HG02884 (cell line): ENCODE measurements around the gene SERINC2.
"Not testable (repeated sequence)": the region's sequence is repeated elsewhere in the genome, so short reads cannot be mapped to it uniquely, and the experiment has no call there.

Experiments
- ATAC-seq: cut with Tn5 transposase; IDR thresholded peaks from one replicate; pipeline ENCODE4 v1.9.1; 2021; ENCODE audit warnings: mild to moderate bottlenecking, moderate library complexity; ENCODE audit not compliant: unreplicated experiment

SERINC2 gene

DNA sequence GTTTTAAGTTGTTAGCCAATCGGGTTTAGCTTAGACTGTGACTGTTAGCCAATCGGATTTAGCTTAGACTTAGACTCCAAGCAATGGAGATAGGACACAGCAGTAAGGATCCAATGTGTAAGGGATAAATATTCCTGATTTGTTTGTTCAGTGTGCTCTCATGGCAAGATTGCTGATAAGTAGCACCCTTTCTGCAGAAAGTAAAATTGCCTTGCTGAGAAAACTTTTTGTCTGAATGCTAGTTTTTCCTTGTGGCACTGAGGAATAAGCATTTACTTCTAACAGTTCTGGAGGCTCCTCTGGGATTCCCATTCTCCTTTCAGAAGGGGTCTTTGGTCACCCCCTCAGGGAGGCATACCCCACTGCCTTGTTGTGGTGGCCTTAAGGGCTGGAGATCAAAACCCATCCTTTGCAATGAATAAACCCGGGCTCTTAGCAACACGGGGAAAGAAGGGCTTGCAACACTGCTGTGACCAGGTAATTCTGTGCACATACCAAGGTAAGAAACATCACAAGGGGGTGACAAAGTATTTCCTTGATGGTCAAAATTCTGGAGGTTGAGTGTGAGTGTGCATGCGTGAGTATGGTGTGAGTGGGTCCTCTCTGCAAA, 45.4 kb downstream of the SERINC2 start:
- no peak for ATAC-seq

DNA sequence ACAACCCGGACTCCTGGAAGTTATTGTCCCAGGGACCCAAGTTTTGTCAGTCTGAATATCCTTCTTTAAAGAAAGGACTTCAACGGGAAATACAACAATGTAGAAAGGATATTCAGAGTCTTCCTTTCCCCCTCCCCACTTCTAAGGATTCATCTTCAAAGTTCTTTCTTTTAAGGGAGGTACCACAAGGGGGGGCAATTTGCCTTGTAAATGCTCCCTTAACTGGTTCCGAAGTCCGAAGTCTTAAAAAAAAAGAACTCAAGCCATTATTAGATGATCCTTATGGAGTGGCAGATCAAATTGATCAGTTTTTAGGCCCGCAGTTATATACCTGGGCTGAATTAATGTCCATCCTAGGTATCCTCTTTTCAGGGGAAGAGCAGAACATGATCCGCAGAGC, 47.0 kb downstream of the SERINC2 start:
- no peak for ATAC-seq

DNA sequence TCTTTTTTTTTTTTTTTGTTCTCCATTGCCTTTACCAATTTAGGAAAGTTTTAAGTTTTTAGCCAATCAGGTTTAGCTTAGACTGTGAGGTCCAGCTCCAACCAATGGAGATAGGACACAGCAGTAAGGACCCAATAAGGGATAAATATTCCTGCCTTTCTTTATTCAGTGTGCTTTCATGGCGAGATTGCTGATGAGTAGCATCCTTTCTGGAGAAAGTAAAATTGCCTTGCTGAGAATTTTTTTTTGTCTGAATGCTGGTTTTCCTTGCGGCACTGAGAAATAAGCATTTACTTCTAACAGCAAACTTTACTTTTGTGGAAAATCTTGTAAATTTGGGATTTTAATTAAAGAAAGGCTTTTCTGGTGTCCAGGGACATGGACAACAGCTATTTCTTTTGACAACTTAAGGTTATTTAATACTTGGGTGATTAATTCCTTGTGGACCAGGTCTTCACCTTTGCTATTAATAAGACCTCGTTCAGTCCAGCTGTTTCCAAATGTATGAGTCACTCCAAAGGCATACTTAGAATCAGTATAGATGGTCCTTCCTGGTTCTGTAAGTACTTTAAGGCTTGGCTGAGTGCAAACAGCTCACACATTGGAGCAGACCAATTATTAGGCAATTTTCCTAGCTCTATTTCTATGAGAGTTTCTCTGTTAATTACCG, 54.1 kb downstream of the SERINC2 start:
- no peak for ATAC-seq

DNA sequence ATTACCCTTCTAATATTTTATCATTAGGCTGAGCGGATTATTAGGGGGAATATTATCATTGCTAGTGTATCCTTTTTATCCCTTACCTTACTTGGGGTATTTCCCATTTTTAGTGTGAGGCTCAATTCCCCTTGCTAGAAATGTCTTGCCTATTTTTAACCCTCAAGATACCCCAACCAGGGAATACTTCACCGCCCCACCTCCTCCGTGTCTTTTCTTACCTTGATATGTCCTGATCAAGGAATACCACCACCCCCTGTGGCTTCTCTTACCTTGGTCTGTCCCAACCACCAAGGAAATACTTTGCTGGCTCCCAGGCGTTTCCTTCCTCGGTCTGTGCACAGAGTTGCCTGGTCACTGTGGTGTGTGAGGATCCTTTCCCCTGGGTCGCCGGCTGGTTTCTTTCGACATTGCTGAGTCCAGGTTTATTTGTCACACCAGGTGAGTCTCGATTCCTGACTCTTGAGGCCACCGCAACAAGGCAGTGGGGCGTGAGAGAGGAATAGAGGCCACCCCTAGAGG, 57.8 kb downstream of the SERINC2 start:
- ATAC-seq: no peak

DNA sequence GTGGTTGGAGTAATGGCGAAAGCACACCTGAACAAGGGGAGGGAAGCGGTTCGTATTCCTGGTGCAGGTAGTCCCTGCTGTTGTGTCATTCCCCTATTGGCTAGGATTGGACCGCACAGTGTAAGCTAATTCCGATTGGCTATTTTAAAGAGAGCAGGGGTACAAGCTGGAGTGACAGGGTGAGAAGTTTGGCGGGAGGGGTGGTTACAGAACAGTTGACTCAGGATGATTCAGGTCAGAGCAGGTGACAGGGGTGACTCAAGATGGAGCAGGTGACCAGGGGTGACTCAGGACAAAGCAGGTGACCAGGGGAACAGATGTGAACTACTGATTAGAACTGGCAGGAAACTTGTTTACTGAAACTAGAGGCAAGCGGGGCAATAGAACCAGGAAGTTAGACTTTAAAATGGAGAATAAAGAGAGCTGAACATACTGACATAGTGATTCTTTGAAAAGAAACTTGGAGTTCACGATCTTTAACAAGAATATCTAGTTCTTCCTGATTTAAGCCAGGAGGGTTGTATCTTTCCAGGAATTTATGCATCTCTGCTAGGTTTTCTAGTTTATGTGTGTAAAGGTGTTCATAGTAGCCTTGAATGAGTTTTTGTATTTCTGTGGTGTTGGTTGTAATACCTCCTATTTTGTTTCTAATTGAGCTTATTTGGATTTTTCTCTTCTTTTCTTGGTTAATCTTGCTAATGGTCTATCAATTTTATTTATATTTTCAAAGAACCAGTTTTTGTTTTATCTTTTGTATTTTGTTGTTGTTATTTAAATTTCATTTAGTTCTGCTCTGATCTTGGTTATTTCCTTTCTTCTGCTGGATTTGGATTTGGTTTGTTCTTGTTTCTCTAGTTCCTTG, 58.7 kb downstream of the SERINC2 start:
- not testable (repeated sequence) for ATAC-seq

DNA sequence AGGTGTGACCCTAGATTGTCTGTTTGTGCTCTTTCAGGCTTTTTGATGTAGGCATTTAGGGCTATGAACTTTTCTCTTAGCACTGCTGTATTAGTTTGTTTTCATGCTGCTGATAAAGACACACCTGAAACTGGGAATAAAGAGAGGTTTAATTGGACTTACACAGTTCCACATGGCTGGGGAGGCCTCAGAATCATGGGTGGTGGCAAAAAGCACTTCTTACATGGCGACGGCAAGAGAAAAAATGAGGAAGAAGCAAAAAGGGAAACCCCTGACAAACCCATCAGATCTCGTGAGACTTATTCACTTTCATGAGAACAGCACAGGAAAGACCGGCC, 59.3 kb downstream of the SERINC2 start:
- ATAC-seq: not testable (repeated sequence)

DNA sequence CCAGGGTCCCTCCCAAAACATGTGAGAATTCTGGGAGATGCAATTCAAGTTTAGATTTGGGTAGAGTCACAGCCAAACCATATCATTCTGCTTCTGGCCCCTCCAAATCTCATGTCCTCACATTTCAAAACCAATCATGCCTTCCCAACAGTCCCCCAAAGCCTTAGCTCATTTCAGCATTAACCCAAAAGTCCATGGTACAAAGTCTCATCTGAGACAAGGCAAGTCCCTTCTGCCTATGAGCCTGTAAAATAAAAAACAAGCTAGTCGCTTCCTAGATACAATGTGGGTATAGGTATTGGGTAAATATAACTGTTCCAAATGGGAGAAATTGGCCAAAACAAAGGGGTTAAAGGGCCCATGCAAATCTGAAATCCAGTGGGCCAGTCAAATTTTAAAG, 59.7 kb downstream of the SERINC2 start:
- ATAC-seq: not testable (repeated sequence)

DNA sequence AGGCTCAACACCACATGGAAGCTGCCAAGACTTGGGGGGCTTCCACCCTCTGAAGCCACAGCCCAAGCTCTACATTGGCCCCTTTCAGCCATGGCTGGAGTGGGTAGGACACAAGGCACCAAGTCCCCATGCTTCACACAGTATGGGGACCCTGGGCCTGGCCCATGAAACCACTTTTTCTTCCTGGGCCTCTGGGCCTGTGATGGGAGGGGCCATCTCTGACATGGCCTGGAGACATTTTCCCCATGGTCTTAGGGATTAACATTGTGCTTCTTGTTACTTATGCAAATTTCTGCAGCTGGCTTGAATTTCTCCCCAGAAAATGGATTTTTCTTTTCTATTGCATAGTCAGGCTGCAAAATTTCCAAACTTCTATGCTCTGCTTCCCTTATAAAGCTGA, 60.5 kb downstream of the SERINC2 start:
- ATAC-seq: not testable (repeated sequence)

DNA sequence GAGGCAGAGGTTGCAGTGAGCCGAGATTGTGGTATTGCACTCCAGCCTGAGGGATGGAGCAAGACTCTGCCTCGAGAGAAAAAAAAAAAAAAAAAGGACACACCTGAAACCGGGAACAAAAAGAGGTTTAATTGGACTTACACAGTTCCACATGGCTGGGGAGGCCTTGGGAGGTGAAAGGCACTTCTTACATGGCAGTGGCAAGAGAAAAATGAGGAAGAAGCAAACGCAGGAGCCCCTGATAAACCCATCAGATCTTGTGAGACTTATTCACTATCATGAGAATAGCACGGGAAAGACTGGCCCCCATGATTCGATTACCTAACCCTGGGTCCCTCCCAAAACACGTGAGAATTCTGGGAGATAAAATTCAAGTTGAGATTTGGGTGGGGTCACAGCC, 61.6 kb downstream of the SERINC2 start:
- ATAC-seq: not testable (repeated sequence)

DNA sequence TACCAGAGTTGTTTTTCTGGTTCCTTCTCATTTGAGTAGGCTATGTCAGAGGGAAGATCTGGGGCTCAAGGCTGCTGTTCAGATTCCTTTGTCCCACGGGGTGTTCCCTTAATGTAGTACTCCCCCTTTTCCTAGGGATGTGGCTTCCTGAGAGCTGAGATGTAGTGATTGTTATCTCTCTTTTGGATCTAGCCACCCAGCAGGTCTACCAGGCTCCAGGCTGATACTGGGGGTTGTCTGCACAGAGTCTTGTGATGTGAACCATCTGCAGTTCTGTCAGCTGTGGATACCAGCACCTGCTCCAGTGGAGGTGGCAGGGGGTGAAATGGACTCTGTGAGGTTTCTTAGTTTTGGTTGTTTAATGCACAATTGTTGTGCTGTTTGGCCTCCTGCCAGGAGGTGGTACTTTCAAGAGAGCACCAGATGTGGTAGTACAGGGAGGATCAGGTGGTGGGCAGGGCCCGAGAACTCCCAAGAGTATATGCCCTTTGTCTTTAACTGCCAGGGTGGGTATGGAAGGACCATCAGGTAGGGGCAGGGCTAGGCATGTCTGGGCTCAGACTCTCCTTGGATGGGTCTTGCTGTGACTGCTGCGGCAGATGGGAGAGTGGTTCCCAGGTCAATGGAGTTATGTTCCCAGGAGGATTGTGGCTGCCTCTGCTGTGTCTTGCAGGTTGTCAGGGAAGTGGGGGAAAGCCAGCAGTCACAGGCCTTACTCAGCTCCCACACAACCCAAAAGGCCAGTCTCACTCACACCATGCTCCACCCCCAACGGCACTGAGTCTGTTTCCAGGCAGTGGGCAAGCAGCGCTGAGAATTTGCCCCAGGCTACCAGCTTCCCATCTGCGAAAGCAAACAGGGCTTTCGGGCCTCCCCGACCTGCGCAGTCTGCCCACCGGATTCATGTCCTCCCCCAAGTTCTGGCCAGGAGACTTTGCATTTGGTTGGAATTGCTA, 64.2 kb downstream of the SERINC2 start:
- ATAC-seq: no peak

DNA sequence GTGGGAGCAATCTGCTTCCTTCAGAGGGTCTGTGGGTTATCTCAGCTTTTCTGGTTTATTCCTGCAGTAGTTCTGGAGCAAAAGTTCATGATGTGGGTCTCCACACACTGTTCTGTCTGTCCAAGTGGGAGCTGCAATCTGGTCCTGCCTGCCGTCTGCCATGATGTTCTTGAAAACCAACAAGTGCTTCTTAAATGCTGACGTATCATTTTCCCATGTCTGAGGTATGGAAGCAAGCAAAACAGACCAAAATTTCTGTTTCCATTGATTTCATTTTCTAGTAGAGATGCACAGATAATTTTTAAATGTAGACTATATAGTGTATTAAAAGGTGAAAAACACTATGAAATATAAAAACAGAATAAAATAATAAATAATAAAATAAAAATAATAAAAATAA, 65.2 kb downstream of the SERINC2 start:
- no peak for ATAC-seq

DNA sequence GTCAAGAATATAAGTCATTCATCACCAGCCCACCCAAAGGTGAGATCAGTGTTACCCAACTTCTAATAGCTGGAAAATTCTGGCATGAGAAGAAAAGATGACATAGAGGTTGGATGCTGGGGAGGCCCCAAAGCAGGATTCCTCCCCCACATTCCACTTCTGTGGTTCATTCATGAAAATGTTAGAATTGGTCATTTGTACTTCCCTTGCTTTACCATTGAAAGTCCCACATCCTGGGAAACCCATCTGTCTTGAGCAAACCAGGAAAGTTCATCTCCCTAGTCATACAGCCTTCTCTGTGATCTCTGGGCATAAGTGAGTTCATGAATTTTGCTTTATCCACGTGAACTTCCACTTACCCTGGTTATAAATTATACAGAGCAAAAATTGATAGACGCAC, 66.8 kb downstream of the SERINC2 start:
- ATAC-seq: no peak

DNA sequence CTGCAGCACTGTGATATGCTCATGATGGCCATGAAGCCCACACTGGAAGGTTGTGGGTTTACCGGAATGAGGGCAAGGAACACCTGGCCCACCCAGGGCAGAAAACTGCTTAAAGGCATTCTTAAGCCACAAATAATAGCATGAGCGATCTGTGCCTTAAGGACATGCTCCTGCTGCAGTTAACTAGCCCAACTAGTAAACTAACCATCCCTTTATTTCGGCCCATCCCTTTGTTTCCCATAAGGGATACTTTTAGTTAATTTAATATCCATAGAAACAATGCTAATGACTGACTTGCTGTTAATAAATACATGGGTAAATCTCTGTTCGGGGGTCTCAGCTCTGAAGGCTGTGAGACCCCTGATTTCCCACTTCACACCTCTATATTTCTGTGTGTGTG, 67.4 kb downstream of the SERINC2 start:
- not testable (repeated sequence) for ATAC-seq

DNA sequence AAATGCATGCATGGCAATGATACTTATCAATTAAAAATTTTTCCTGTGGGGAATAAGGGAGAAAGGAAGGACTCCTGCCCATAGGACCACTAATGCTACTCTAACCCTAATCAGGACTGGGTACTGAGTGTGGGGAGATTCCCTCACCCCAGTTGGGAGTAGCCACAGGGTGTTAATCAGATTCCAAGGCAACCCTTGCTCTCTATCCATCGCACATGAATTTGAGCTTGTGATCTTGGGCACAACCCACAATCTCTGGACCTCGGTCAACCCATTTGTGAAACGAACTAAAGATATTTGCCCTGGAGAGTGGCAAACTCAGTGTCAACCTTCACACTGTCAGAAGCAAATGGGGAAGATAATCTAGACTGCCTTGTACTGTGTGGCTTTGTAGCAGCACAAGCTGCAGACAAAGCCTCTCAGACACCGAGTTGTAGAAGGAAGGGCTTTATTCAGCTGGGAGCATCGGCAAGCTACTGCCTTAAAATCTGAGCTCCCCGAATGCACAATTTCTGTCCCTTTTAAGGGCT, 69.5 kb downstream of the SERINC2 start:
- no peak for ATAC-seq

DNA sequence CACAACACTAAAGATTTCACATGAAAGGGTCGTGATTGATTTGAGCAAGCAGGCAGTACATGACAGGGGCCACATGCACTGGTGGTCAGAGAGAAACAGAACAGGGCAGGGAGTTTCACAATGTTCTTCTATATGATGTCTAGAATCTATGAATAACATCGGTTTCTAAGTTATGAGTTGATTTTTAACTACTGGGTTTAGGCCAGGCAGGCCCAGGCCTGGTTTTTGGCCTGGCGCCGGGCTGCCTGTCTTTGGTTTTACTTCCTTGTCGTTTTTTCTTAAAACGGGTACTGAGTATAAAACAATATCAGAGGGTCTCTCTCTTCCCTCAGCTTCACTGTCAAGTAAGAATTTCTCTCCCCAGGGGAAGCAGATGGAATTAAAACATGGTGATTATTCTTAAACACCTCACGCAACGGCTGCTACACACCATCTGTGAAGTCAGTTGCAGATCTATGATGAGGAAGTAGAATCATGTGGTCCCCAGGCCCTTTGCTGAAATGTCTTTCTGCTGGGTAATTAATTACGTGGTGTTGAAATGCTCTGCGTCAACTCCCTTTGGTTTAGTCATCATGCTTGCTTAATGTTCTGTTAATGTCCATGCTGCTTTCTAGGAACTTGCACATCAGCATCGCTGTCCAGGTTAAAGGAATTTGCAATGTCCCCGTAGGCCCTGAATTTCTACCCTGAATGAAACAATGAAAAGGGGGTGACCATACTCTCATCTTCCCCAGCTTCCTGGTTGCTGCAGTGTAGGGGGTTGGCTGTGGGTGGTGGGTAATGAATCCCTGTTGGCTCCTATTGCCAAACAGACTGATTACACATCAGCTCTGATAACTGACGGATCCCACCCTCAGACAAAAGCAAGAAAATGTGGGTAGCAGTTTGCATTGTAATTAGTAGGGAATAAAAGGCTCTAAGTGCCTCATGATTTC, 70.3 kb downstream of the SERINC2 start:
- ATAC-seq: no peak
